HG03280 (cell line): Measurements from ENCODE around the gene MATN4.
"Not testable (repeated sequence)": the region's sequence is repeated elsewhere in the genome, so short reads cannot be mapped to it uniquely, and the experiment has no call there.

Experiments
- ATAC-seq: cut with Tn5 transposase; IDR thresholded peaks from one replicate; pipeline ENCODE4 v1.9.1; 2021; ENCODE audit warnings: mild to moderate bottlenecking, moderate library complexity; ENCODE audit not compliant: unreplicated experiment

MATN4 gene, protein sequence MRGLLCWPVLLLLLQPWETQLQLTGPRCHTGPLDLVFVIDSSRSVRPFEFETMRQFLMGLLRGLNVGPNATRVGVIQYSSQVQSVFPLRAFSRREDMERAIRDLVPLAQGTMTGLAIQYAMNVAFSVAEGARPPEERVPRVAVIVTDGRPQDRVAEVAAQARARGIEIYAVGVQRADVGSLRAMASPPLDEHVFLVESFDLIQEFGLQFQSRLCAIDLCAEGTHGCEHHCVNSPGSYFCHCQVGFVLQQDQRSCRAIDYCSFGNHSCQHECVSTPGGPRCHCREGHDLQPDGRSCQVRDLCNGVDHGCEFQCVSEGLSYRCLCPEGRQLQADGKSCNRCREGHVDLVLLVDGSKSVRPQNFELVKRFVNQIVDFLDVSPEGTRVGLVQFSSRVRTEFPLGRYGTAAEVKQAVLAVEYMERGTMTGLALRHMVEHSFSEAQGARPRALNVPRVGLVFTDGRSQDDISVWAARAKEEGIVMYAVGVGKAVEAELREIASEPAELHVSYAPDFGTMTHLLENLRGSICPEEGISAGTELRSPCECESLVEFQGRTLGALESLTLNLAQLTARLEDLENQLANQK

DNA sequence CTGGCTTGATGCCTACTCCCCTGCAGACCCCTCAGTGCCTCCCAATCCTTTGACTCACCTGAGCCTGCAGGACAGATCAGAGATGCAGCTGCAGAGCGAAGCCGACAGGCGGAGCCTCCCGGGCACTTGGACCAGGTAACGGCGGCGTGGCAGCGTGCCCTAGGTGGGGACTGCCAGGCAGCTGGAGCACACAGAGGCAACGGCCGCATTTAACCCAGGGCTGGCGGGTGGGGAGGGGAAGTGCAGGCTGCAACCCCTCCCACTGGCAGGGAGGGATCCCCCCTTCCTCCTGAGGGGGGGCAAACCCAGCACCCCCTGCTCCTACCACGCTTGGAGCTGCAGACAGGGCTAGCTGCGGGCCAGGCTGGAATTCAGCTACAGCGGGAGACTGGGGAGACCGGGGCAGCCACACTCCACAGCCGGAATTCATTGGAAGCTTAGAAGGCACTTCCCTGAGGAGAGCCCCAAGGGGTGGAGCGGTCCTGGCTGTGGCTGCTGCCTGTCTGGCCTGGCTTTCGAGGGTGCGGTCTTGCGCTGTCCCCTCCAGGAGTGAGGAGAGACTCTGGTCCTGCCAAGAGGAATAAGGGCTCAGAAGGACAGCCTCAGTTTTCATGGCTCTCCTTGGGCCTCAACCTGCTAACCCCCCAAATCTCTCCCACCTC, at the start of gene MATN4:
MATN4 (minus strand) TSS at position 183 of the 662 bp plus-strand sequence. CDS start 2,717 bp downstream, outside the sequence.
- no peak for ATAC-seq

DNA sequence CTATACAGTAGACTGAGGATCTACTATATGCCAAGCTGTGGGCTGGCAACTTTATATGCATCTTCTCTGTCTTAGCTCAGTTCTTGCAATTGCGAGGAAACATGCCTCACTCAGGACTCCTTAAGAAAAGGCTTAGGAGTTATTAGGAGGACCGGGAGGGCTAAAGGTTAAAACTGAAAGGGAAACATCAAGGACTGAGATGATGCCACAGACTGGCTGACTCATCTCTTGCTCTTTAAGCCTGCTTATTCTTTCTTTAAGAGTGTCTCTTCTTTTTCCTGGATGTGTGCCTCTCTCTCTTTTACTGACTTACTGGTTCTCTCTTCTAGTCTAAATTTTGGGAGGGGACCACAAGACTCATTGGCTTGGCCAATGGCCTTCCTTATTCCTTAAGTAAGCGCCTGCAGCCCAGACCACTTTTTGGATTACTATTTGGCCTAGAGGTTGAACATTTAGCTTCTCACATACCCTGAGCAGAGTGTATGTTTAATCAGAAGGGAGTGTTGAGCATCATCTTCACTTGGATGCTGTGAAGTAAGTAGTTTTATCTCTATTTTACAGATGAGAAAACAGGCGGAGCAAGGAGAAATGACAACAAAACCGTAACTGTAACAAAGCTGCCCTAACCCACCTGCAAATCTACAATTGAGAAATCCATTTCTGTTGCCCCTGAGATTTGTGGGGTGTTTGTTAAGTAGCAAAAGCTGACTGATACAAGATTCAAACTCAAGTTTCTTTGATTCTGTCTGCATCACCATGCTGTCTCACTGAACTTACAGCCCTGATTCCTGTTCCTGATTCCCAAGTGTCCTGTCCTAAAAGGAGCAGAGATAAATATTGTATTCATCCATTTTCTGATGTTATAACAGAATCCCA, 47.3 kb upstream of the MATN4 start:
- ATAC-seq = no peak

DNA sequence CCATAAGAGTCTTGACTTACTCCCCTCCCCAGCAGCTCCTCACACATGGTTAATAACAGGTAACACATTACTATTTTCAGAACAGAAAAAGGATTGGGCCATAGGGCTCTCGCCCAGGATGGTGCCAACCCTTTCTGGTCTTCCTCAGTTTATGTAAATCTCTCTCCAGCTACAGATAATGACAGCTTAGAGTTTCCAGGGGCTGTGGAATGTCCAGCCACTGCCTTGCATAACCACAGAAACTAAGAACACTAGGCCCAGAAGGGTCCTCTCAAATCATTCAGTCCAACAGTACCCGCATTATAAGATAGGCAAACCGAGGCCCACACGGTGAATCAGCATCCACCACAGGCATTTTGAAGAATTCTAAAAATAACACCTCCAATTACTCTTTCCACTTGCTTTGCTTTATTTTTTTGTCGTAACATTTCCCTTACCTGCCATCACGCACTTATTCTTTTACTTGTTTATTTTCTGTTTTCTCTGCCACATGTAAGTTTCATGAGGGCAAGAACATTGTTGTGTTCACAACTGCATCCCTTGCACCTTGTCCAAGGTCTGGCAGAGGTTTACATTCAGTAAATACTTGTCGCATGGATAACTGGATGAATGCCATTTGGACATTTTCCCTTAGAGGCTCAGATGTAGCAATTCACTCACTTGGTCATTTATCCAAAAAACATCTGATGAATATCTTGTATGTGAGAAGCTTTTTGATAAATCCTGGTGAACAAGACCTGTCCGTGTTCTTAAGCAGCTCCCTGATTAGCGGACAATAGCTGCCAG, 46.5 kb upstream of the MATN4 start:
- no peak for ATAC-seq

DNA sequence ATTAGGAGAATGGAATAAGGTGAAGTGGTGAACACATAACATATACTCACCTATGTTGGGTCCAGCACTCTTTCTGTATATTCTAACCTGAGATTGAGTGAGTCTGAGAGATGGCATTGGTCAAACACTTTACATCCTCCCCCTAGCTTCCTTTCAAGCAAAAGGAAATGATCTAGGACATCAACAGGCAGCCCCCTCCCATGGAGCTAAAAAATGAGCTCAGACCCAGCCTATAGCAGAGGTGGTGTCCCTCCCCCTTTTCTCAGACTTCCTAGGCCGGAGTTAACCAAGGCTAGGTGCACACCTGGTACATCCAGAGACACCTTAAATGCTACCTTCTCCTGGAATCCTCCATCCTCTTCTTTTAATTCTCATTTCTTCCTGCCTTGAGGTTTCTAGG, 45.6 kb upstream of the MATN4 start:
- ATAC-seq = no peak

DNA sequence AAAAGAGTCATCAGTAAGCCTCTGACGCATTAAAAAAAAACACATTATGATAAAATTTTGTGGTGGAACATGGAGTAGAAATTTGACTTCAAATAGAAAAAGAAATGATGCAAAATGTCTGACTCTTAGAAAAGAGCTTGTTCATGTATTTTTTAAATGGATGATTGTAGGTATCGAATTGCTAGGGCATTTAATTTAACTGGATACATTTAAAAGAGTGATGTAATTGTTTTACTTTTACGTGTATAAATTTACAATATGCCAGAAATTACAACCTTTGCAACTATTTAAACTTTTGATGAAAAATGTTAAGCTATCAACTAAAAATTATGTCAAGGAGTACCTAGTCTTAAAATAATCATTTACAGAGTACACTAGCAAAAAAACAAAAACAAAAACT, 44.6 kb upstream of the MATN4 start:
- no peak for ATAC-seq

DNA sequence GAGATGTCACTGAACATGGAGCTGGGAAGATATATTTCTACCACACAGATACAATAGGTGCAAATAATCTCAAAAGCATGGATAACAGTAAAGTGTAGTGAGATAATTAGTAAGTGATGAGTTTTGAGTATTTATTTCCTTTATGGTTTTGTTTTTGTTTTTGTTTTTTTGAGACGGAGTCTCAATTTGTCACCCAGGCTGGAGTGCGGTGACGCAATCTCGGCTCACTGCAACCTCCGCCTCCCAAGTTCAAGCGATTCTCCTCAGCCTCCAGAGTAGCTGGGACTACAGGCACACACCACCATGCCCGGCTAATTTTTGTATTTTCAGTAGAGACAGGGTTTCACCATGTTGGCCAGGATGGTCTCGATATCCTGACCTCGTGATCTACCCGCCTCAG, 42.7 kb upstream of the MATN4 start:
- not testable (repeated sequence) for ATAC-seq

DNA sequence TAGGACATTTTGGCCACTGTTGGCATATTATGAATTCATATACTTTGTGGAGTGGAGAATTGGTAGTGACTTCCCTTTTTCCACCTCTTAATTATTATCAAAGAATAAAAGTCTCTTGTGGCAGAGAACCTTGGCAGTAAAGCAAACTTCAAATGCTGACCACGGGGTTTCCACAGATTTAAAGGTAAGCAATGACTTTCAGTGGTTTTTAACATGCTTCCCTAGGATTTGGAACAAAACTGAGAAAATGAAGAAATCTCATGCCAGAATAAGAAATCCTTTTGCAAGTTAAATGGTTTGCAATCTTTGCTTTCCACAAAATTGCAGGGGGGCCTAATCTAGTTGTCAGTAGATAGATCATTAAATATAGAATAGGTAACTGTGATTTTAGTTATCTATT, 42.1 kb upstream of the MATN4 start:
- ATAC-seq = no peak

DNA sequence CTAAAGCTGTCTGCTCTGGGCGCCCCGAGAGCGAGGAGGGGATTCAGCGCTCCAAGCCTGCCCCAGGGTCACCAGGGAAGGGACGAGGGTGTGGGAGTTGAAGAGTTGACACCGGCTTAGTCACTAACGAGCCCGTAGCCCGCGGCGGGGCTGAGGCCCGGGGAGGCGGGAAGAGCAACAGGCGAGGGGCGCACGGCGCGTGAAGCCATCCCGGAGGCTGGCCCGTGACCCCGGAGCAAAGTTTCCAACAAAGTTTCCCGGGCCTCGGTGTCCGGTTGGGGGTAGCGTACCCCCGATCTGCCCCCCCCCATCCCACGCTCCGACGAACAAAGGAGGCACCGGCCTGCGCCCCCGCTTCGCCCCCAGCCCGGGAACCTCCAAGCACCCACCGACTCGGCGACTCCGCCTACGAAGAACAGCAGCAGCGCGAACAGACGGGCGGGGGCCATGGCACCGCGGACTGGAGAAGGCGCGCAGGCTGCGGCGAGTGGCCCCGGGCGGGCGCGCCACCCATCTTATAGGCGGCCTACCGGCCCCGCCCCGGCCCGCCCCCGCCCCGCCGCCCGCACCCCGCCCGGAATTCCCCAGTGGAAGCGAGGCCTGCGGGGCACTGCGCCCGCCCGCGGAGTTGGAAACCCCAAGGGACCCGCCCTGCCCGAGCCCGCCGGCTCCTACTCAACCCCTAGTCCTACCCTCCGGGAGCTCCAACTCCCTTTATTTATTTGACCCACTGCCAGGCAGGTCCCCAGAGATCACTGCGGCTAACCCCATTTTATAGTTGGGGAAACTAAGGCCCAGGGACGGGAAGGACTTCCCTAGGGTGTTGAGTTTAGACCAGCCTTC, 40.1 kb upstream of the MATN4 start, which contains the start of gene SDC4:
SDC4 (minus strand) TSS at position 489 of the 843 bp plus-strand sequence; CDS start at position 449, 40 bp downstream.
- no peak for ATAC-seq

DNA sequence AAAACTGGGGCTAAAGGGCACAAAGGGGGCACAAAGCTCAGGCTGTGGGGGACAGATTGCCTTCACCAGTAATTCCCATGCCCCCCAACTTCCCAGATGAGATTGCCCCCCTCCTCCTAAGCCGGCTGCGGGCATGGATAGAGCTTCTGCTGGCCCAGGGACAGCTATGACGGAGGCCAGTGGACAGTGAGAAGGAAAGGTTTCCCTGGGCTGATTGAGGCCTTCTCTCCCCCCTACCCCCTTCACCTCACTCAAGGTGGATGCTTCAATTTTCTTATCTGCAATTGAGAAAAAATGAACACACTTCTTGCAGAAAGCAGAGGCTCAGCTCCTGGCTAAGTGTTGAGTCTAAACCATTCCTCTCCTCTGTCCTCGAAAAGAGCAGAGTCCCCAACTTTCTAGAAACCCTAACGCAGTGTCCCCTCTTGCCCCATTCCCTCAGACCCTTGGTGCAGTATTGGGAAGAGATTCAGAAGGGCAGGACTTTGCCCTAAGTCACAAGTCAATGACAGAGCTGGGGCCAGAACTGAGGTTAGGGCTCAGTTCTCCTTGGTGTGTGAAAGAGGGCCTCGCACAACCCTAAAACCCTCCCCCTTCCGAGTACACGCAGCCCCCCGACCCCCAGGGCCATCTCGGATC, 39.3 kb upstream of the MATN4 start:
- no peak for ATAC-seq

DNA sequence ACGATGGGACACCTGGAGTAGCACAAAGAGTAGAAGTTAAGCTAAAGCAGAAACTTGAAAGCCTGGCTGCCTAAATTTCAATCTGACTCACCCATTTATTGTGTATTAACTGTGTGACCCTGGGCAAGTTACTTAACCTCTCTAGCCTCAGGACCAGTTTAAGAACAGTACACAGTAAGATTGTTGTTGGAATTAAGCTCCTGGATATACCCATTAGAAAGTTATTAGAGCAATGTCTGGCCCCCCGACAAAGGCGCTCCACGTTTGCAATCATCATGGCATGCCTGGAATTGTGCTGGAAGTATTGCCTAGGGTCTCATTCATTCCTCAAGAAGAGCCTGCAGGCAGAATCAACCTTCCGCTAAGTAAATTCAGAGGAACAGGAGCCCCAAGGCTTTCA, 38.8 kb upstream of the MATN4 start:
- ATAC-seq = no peak

DNA sequence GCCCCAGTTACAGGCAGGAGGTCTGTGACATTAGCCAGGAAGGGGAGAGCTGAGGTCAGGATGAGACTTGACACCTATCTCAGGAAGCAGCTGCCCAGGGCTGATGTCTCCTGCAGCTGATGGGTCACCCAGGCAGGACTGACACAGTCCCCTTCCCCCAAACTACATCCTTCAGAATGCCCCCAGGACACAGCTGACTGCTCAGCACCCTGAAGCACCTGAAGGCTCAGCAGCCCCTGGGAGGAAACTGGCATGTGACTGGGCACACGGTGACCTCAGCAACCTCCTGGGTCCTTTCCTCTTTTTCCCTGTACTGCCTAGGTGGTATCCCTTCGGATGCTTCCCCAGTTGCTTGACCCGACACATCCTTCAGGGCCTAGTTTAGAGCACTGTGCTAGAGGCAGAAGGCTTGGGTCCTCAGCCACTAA, 38.2 kb upstream of the MATN4 start:
- no peak for ATAC-seq

DNA sequence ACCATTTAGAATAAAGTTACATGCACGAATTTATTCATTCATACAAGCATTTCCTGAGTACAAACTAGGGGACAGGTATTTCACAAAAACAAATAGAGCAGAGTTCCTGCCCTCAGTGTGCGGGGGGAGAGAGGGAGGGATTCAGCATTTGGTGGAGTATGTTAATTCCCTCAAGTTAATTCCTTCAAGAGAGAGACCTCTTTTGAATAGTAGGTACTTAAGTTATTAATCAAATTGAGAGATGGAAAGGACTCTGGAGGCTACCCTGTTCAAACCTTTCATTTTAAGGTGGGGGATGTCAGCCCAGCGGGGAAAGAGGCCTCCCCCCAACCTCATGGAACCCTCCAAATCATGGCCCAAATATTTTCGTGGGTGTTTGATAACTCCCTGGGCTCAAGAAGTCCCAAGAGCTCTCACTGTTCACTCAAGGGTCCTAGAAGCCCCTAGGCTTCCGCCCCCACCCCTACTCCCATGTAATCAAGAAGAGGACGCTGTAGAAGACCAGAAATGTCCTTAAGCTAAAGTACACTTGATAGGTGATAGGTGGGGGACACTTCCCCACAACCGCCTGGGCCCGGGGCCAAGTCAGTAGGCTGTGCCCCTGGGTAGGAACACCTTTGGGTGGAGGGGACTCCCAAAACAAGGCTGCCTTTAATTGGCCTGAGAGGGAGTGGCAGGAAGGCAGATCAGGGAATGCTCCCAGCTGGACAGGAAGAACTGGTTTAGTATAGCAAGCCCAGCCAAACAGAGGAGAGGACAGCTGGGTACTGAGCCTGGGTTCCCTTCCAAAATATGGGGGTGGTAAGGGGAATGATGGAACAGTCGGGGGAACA, 37.2 kb upstream of the MATN4 start:
- ATAC-seq = no peak

DNA sequence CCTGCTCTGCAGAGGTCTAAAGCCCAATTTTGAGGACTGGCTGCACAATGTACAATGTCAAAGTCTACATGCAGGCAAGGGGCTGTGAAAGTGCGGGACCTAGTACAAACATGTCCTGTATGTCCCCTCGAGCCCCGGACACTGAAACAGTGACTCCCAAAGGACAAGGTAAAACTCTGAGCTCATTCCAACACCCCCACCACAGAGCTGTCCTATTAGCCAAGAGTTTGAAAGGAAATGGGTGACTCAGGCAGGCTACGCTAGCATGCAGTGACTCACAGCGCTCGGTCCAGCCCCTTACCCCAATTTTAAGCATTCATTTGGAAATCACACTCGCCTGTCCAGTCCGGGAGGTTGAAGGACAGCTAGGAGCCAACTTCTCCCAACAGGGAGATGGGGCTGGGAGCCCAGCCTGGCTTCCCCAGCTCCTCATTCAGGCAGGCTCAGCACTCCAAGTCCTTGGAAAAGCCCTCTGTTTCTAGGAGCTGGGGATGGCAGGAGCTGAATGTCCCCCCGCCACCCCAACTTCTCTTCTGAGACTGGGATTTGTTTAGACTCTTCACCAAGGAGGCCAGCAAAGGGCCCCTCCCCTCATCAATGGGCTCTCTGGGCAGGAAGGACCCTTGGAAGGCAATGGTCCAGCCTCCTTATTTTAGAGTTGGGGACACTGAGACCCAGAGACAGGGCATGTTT, 36.2 kb upstream of the MATN4 start:
- ATAC-seq = no peak

DNA sequence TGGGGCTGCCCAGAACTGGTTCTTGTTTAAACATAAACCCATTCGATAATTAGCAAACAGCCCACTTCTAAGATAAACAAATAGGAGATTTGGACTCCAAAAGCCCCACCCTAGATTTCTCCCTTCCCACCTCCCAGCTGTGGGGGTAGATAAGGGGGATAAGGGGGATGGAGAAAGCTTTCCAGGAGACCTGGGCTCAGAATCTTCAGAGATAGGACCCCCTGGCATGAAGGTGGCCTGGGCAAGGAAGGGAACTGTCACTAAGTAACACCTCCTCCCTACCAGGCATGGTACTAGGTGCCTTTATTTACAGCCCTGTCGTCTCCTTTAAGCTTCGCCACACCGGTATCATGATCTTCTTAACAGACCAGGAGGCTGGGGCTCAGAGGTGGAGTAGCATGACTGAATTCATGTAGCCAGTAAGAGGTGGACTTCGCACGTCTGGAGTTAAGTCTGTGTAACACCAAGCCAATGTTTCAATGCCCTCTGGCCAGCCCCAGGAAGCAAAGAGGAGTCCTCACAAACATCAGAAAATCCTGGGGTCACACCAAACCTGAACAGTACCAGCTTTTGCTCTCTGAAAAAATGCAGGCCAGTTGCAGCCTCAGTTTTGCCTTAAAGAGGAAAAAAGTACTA, 35.6 kb upstream of the MATN4 start:
- no peak for ATAC-seq

DNA sequence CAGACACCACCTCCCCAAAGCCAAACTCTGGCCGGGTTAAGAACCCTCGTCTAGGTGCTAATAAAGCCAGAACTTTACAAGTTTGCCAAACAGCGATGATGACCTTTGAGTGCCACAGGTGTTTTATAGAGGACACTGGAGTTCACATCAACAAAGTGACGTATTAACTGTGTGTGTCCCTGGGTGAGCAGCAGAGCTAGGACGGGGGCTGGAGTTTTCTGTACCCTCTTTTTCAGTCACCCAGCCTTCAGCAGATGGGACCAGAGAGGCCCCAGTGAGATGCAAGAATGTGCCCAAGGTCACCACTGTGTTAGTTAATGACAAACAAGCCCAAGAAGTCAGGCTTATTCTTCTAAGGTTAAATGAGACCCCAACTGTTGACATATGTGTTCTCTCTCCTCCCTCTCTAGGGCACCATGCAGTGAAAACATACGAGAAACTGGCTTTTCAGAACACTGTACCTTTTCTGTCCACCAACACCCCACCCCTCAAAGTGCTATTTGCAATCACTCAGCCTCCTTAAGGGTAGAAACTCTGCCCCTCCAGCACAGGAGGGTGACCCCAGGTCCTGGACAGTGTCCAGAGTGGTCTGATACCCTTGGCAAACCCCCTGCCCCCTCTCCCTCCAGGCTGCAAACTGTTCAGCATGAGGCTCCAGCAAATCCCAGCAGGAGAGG, 34.9 kb upstream of the MATN4 start:
- ATAC-seq = no peak
